HepG2 (cell line): ENCODE results near the gene TBC1D16. TPM values are rescaled to one million over a fixed set of nuclear protein-coding genes. Genes with fewer than 3 reads are reported as not detected.
"Not testable (repeated sequence)": the region's sequence is repeated elsewhere in the genome, so short reads cannot be mapped to it uniquely, and the experiment has no call there.

ENCODE experiments used
- ATAC-seq: fragments of 200-7000 bp; cut with Tn5 transposase; 3 replicates; pipeline ENCODE4 v1.9.1; 2020; ENCODE audit warnings: mild to moderate bottlenecking, moderate library complexity
- BruUV-seq: library from RNA; stranded (reverse); fragments of 400-500 nt; replicated peaks from 2 replicates; lab custom pipeline; 2021; lab: Mats Ljungman, UMichigan
- CTCF ChIA-PET: fragments of 300-600 bp; formaldehyde crosslinking; extraction: SDS; loops from one replicate; lab custom pipeline; 2021; ENCODE audit warnings: low total read pairs, inconsistent platforms, low intra/inter-chr PET ratio; lab: Yijun Ruan, JAX
- POLR2A ChIA-PET: fragments of 350-600 bp; sonication (Branson Sonifier 250); formaldehyde crosslinking; loops from one replicate; lab custom pipeline; 2020; ENCODE audit warnings: antibody characterized with exemption, inconsistent platforms; lab: Yijun Ruan, JAX
- DNase-seq: peaks from one replicate; pipeline ENCODE4 v3.0.0-alpha.2; 2015; ENCODE audit warnings: low spot score
- FAIRE-seq: peaks from 3 replicates; lab custom pipeline; 2011; peaks lifted over from hg19 to GRCh38; lab: Jason Lieb, UNC
- H2AFZ ChIP-seq: one replicate; pipeline ENCODE4 v1.6.1; 2011; ENCODE audit warnings: low read length, inconsistent platforms
- H3K27ac ChIP-seq: fragments of 300-600 bp; 3 replicates; pipeline ENCODE4 v1.8.0; 2011; ENCODE audit warnings: mixed run types, mild to moderate bottlenecking, mixed read lengths, low read length, inconsistent platforms; ENCODE audit not compliant: insufficient read depth; ENCODE audit errors: extremely low read length
- H3K27me3 ChIP-seq, 2 experiments: fragments of 200-600 bp in 1 of 2; 2 replicates in 1 of 2; 3 replicates in 1 of 2; pipeline versions ENCODE4 v1.6.0 to v1.8.0; 2011; ENCODE audit warnings: low read length in 2 of 2, mild to moderate bottlenecking in 2 of 2, moderate library complexity in 2 of 2, inconsistent platforms in 1 of 2; ENCODE audit not compliant: insufficient read depth in 2 of 2, control insufficient read depth in 1 of 2
- H3K36me3 ChIP-seq, 2 experiments: fragments of 200-600 bp in 1 of 2; replicated peaks in 1 of 2; 2 replicates in 1 of 2; 3 replicates in 1 of 2; pipeline versions ENCODE4 v1.5.1 to v1.8.0; 2011; ENCODE audit warnings: low read length in 2 of 2, inconsistent platforms in 1 of 2; ENCODE audit not compliant: insufficient read depth in 2 of 2, control insufficient read depth in 1 of 2
- H3K4me1 ChIP-seq: 2 replicates; pipeline ENCODE4 v1.5.1; 2012; ENCODE audit warnings: low read length, inconsistent platforms; ENCODE audit not compliant: insufficient read depth
- H3K4me2 ChIP-seq: 2 replicates; pipeline ENCODE4 v1.6.0; 2011; ENCODE audit warnings: low read depth, low read length, inconsistent platforms
- H3K4me3 ChIP-seq, 3 experiments: fragments of 200-600 bp in 1 of 3; sonication (generic), shearing (Covaris generic) in 1 of 3; replicated peaks in 1 of 3; 2 replicates each; pipeline ENCODE4 v1.5.1; 2011 to 2016; ENCODE audit warnings: low read length in 3 of 3, inconsistent platforms in 2 of 3, low read depth in 2 of 3, mild to moderate bottlenecking in 2 of 3, control low read depth in 1 of 3, mixed read lengths in 1 of 3; ENCODE audit not compliant: insufficient read depth in 1 of 3
- H3K79me2 ChIP-seq: one replicate; pipeline ENCODE4 v1.6.1; 2011; ENCODE audit warnings: low read length, inconsistent platforms; ENCODE audit not compliant: insufficient read depth
- H3K9ac ChIP-seq: 2 replicates; pipeline ENCODE4 v1.6.0; 2011; ENCODE audit warnings: mild to moderate bottlenecking, low read depth, low read length, inconsistent platforms; ENCODE audit not compliant: insufficient read depth
- H3K9me3 ChIP-seq: 2 replicates; pipeline ENCODE4 v1.5.1; 2012; ENCODE audit warnings: mild to moderate bottlenecking, low read length
- H4K20me1 ChIP-seq: 2 replicates; pipeline ENCODE4 v1.6.0; 2011; ENCODE audit warnings: inconsistent platforms, mild to moderate bottlenecking, low read length, moderate library complexity; ENCODE audit not compliant: insufficient read depth
- BCL6 ChIP-seq: IDR thresholded peaks from 2 replicates; pipeline ENCODE4 v1.6.1; 2016; ENCODE audit warnings: missing genetic modification reagents, missing compliant biosample characterization
- HDAC6 ChIP-seq: fragments of 200-600 bp; sonication (generic); IDR thresholded peaks from 2 replicates; pipeline ENCODE4 v1.7.0; 2017; ENCODE audit warnings: mild to moderate bottlenecking, antibody characterized with exemption, low read length, low read depth
- KDM6A ChIP-seq: IDR thresholded peaks from 2 replicates; pipeline ENCODE4 v1.6.1; 2016; ENCODE audit warnings: low read depth
- NR0B2 ChIP-seq: sonication (generic); formaldehyde crosslinking; IDR thresholded peaks from 2 replicates; pipeline ENCODE4 v1.4.0; 2020; ENCODE audit warnings: mild to moderate bottlenecking, missing genetic modification reagents
- PBX3 ChIP-seq: sonication (generic); formaldehyde crosslinking; IDR thresholded peaks from 2 replicates; pipeline ENCODE4 v1.8.1; 2023; ENCODE audit warnings: missing genetic modification reagents, inconsistent platforms, borderline replicate concordance
- POLR2AphosphoS5 ChIP-seq: IDR thresholded peaks from 2 replicates; pipeline ENCODE4 v1.6.1; 2012; ENCODE audit warnings: low read depth, low read length
- RFX5 ChIP-seq: IDR thresholded peaks from 2 replicates; pipeline ENCODE4 v1.6.1; 2011; ENCODE audit warnings: low read depth, low read length, improper control_type of control experiment
- RNF2 ChIP-seq: fragments of 450-650 bp; conservative IDR thresholded peaks from 2 replicates; pipeline ENCODE4 v1.6.1; 2016; ENCODE audit warnings: low read depth
- TBX3 ChIP-seq: fragments of 450-650 bp; IDR thresholded peaks from 2 replicates; pipeline ENCODE4 v1.6.1; 2017; ENCODE audit warnings: antibody characterized with exemption, mild to moderate bottlenecking, inconsistent platforms, borderline replicate concordance
- ZNF333 ChIP-seq: sonication (generic); formaldehyde crosslinking; IDR thresholded peaks from 2 replicates; pipeline ENCODE4 v1.4.0; 2020; ENCODE audit warnings: mild to moderate bottlenecking, missing genetic modification reagents, borderline replicate concordance
- ZNF670 ChIP-seq: sonication (generic); formaldehyde crosslinking; IDR thresholded peaks from 2 replicates; pipeline ENCODE4 v1.8.0; 2022; ENCODE audit warnings: mild to moderate bottlenecking, missing genetic modification reagents, borderline replicate concordance
- WGBS: methylation state at CpG from one replicate; pipeline ENCODE4 v1.1.6; 2017; ENCODE audit warnings: low lambda C conversion rate; 5-methylcytosine and 5-hydroxymethylcytosine counted together
- in situ Hi-C: cut with HindIII; loops from 2 replicates; pipeline ENCODE4 v1.10.0; 2017; ENCODE audit warnings: low pct_unique_long_range_greater_than_20kb; ENCODE audit not compliant: extremely low pct_ligation_motif_present
- intact Hi-C: fragments of 100-400 bp; cut with micrococcal nuclease; formaldehyde crosslinking; loops from one replicate; pipeline ENCODE4 v1.10.0; 2022; ENCODE audit not compliant: unreplicated experiment
- polyA plus RNA-seq, 8 experiments: library from polyadenylated mRNA; depleted of rRNA in 3 of 8; stranded (reverse) in 7 of 8; unstranded in 1 of 8; fragments of >200 nt; fragmentation: Illumina TruSeq in 4 of 8; extraction: Trizol in 4 of 8; gene quantifications; 2 replicates each; pipeline versions ENCODE4 v1.2.1 to v1.2.3, GENCODE V29; 2011 to 2016; ENCODE audit warnings: low read depth in 4 of 8, missing spikeins in 1 of 8, mixed read lengths in 1 of 8; ENCODE audit not compliant: insufficient read depth in 1 of 8
- total RNA-seq, 5 experiments: library from RNA; depleted of rRNA; stranded (reverse); fragments of >200 nt; fragmentation: Illumina TruSeq; extraction: Trizol; gene quantifications; 2 replicates each; pipeline ENCODE4 v1.2.3, GENCODE V29; 2016; ENCODE audit warnings: low read depth in 1 of 5
- TF ChIP-seq, protein P1 (sequence below): IDR thresholded peaks from 2 replicates; pipeline ENCODE4 v1.6.1; 2016; ENCODE audit warnings: missing biosample characterization, missing genetic modification reagents, low read depth

Gene TBC1D16
- total and polyA plus RNA-seq, 2 of the 13 experiments (the other 11 are each of a cell fraction or from before 2014, with no cell fraction given): 14.9 to 24.9 TPM

- H3K36me3 ChIP-seq, H4K20me1 ChIP-seq, H3K27me3 ChIP-seq, intact Hi-C loops, FAIRE-seq, ATAC-seq, CTCF ChIA-PET, BruUV-seq: not testable (repeated sequence)
- POLR2A ChIA-PET: interaction anchor here (0.8 to 10.9 kb wide), 47 partner anchors 10 to 966 kb away, joined by 3 to 333 read pairs (median 6); partner anchors contain the start of genes CBX4, CBX8, GAA and SGSH
- H3K4me3 ChIP-seq: peak overlapping the region; percentile 36 to 77 (median 62)
- TF ChIP-seq ZNF333 (CRISPR knock-in tag) (peak; percentile 35; the same call in 1 of the 2 replicates), ZNF670 (CRISPR knock-in tag) (0 out of 2 replicates have a peak, but pooled peaks have one; percentile 1)
- TF ChIP-seq, all 625 proteins: peak for 2; not testable (repeated sequence) for 623
- H3K79me2 ChIP-seq, DNase-seq, H2AFZ ChIP-seq, H3K9me3 ChIP-seq: not testable (repeated sequence)
- Histone ChIP-seq H3K27ac (peak overlapping the region; percentile 98), H3K9ac (peak overlapping the region; percentile 88), H3K4me2 (peak overlapping the region; percentile 99), H3K4me1 (peaks cover 81% of the 10 kb centered on the region)
- in situ Hi-C loops: loop anchor here (5.0 kb wide), 3 partner anchors 67 to 182 kb away; partner anchors contain the start of gene CBX4
- WGBS: 15% methylated on average over 4 of the region's 4 CpGs
Measured at GRCh38 chr17:79994228-79994569, 41.5 kb downstream of the TBC1D16 start.

DNA sequence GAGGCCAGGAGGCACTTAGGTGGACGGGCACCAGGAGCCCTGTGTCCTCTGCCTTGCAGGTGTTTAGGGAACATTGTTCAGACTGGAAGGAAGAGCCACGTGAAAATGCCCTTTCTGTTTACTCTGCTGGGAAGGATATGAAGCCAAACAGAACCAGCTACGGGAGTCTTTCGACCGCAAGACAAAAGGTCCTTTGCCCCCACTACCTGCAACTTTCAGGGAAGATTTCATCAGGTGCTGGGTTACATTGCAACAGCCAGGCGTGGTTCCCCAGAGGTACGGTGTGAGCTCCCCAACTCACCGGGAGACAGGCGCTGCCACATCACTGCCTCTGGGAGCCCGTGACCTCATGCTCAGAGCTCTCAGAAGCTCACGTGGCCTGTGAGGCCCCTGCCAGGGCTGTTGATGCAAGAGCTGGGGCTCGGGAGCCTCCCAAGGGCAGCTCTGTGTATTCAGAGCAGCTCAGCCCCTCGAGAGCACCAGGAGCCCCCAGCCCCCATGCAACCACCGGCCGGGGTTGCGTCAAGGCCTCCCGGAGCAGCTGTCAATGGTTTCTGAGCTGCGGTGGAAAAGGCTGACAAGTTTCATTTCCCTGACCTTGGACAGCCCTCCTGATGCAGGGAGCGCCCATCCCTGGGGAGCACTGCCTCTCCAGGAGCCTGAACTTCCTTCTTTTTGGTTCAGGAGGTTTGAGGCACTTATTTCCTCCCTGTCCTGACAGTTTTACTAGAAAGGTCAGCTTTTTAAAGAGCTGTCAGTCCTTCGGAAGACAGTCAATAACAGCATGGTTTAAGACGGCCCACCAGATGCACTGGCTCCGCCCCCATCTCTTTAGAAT is 42.1 kb downstream of the TBC1D16 start:
- Histone ChIP-seq H3K36me3 (no peaks in the 10 kb centered on the region), H3K4me3 (peak overlapping the region; percentile 51 to 77 (median 62)), H2AFZ (no peak overlapping the region), H3K4me1 (peaks cover 83% of the 10 kb centered on the region), H3K4me2 (peak overlapping the region; percentile 99), H3K27ac (peak overlapping the region; percentile 98), H3K27me3 (no peaks in the 10 kb centered on the region), H3K9ac (peak overlapping the region; percentile 88), H4K20me1 (no peaks in the 10 kb centered on the region), H3K9me3 (no peaks in the 10 kb centered on the region), H3K79me2 (peaks cover 10% of the 10 kb centered on the region)
- WGBS: 1% methylated on average over 20 of the region's 22 CpGs
- FAIRE-seq (peak; percentile 95), DNase-seq (peak; percentile 99), ATAC-seq (peak; percentile 78)
- in situ Hi-C loops: loop anchor here (5.0 kb wide), 3 partner anchors 66 to 181 kb away; partner anchors contain the start of gene CBX4
- ChIA-PET POLR2A (interaction anchor here (0.5 to 10.9 kb wide), 54 partner anchors 9 to 1092 kb away, joined by 3 to 333 read pairs (median 6); partner anchors contain the start of genes CBX4, CBX8, GAA and SGSH), CTCF (no interaction called here)
- BruUV-seq: no TSS peak
- intact Hi-C loops: loop anchor here (2.0 kb wide), 3 partner anchors 149 to 197 kb away; partner anchors contain the start of gene CBX8
- no peak for TF ChIP-seq HDAC6
- peak; percentile 97 for TF ChIP-seq KDM6A (CRISPR knock-in tag)
- no peak; the same call in 1 of the 2 replicates for TF ChIP-seq RNF2
- TF ChIP-seq, protein P1, sequence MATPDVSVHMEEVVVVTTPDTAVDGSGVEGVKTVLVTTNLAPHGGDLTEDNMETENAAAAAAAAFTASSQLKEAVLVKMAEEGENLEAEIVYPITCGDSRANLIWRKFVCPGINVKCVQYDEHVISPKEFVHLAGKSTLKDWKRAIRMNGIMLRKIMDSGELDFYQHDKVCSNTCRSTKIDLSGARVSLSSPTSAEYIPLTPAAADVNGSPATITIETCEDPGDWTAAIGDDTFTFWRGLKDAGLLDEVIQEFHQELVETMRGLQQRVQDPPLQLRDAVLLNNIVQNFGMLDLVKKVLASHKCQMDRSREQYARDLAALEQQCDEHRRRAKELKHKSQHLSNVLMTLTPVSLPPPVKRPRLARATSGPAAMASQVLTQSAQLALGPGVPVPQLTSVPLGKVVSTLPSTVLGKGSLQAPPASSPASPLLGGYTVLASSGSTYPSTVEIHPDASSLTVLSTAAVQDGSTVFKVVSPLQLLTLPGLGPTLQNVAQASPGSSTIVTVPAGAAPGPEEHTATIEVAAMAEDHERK (CRISPR knock-in tag): peak; percentile 50; the same call in 1 of the 2 replicates
- TF ChIP-seq TBX3: peak; percentile 56; the same call in 1 of the 2 replicates
- TF ChIP-seq PBX3 (CRISPR knock-in tag): no peak
- TF ChIP-seq POLR2AphosphoS5: peak; percentile 82
- TF ChIP-seq NR0B2: peak; percentile 51
- peak; percentile 32; the same call in 1 of the 2 replicates for TF ChIP-seq RFX5
- peak; percentile 98 for TF ChIP-seq BCL6 (CRISPR knock-in tag)
